HepG2 (cell line): Measurements from ENCODE around the gene EPB41L2. TPM values are rescaled to one million over a fixed set of nuclear protein-coding genes. Genes with fewer than 3 reads are reported as not detected.

Source experiments
- ASH2L ChIP-seq: fragments of 300-600, 200-600 bp; sonication (generic); IDR thresholded peaks from 2 replicates; pipeline ENCODE4 v1.7.0; 2017; ENCODE audit warnings: low read depth, mild to moderate bottlenecking, moderate library complexity, mixed read lengths, low read length; ENCODE audit not compliant: insufficient read length
- GATAD2A ChIP-seq: IDR thresholded peaks from 2 replicates; pipeline ENCODE4 v1.6.1; 2016
- KDM2A ChIP-seq: sonication (generic); formaldehyde crosslinking; IDR thresholded peaks from 2 replicates; pipeline ENCODE4 v1.4.0; 2020; ENCODE audit warnings: low read depth, missing genetic modification reagents, borderline replicate concordance
- MTA1 ChIP-seq: sonication (generic); formaldehyde crosslinking; IDR thresholded peaks from 2 replicates; pipeline ENCODE4 v1.4.0; 2020; ENCODE audit warnings: missing genetic modification reagents, mild to moderate bottlenecking, borderline replicate concordance
- MZF1 ChIP-seq: sonication (generic); formaldehyde crosslinking; IDR thresholded peaks from 2 replicates; pipeline ENCODE4 v1.8.1; 2023; ENCODE audit warnings: mild to moderate bottlenecking, missing genetic modification reagents, borderline replicate concordance
- RFXAP ChIP-seq: sonication (generic); formaldehyde crosslinking; IDR thresholded peaks from 2 replicates; pipeline ENCODE4 v1.4.0; 2020; ENCODE audit warnings: missing genetic modification reagents, borderline replicate concordance
- TBX2 ChIP-seq: sonication (generic); formaldehyde crosslinking; IDR thresholded peaks from 2 replicates; pipeline ENCODE4 v1.5.0; 2020; ENCODE audit warnings: missing genetic modification reagents, mild to moderate bottlenecking, borderline replicate concordance
- ZNF232 ChIP-seq: sonication (generic); formaldehyde crosslinking; IDR thresholded peaks from 2 replicates; pipeline ENCODE4 v1.4.0; 2020; ENCODE audit warnings: missing genetic modification reagents, borderline replicate concordance
- ZNF317 ChIP-seq: sonication (generic); formaldehyde crosslinking; IDR thresholded peaks from 2 replicates; pipeline ENCODE4 v1.5.0; 2020; ENCODE audit warnings: mild to moderate bottlenecking, missing genetic modification reagents
- ZNF337 ChIP-seq: sonication (generic); formaldehyde crosslinking; IDR thresholded peaks from 2 replicates; pipeline ENCODE4 v1.5.1; 2020; ENCODE audit warnings: missing genetic modification reagents, low read depth, mild to moderate bottlenecking, borderline replicate concordance
- ZNF34 ChIP-seq: sonication (generic); formaldehyde crosslinking; IDR thresholded peaks from 2 replicates; pipeline ENCODE4 v1.4.0; 2020; ENCODE audit warnings: mild to moderate bottlenecking, missing genetic modification reagents, borderline replicate concordance
- ZNF432 ChIP-seq: sonication (generic); formaldehyde crosslinking; IDR thresholded peaks from 2 replicates; pipeline ENCODE4 v1.5.0; 2020; ENCODE audit warnings: missing genetic modification reagents, mild to moderate bottlenecking, borderline replicate concordance
- ZNF670 ChIP-seq: sonication (generic); formaldehyde crosslinking; IDR thresholded peaks from 2 replicates; pipeline ENCODE4 v1.8.0; 2022; ENCODE audit warnings: mild to moderate bottlenecking, missing genetic modification reagents, borderline replicate concordance
- ZNF737 ChIP-seq: sonication (generic); formaldehyde crosslinking; IDR thresholded peaks from 2 replicates; pipeline ENCODE4 v1.5.0; 2020; ENCODE audit warnings: missing genetic modification reagents, mild to moderate bottlenecking, borderline replicate concordance
- ZNF773 ChIP-seq: sonication (generic); formaldehyde crosslinking; IDR thresholded peaks from 2 replicates; pipeline ENCODE4 v1.4.0; 2020; ENCODE audit warnings: missing genetic modification reagents, borderline replicate concordance
- ZNF788 ChIP-seq: sonication (generic); formaldehyde crosslinking; IDR thresholded peaks from 2 replicates; pipeline ENCODE4 v1.5.0; 2020; ENCODE audit warnings: mild to moderate bottlenecking, missing genetic modification reagents, borderline replicate concordance
- polyA plus RNA-seq, 8 experiments: library from polyadenylated mRNA; depleted of rRNA in 3 of 8; stranded (reverse) in 7 of 8; unstranded in 1 of 8; fragments of >200 nt; fragmentation: Illumina TruSeq in 4 of 8; extraction: Trizol in 4 of 8; gene quantifications; 2 replicates each; pipeline versions ENCODE4 v1.2.1 to v1.2.3, GENCODE V29; 2011 to 2016; ENCODE audit warnings: low read depth in 4 of 8, missing spikeins in 1 of 8, mixed read lengths in 1 of 8; ENCODE audit not compliant: insufficient read depth in 1 of 8
- total RNA-seq, 5 experiments: library from RNA; depleted of rRNA; stranded (reverse); fragments of >200 nt; fragmentation: Illumina TruSeq; extraction: Trizol; gene quantifications; 2 replicates each; pipeline ENCODE4 v1.2.3, GENCODE V29; 2016; ENCODE audit warnings: low read depth in 1 of 5
- TF ChIP-seq, protein P1 (sequence below): sonication (generic); formaldehyde crosslinking; IDR thresholded peaks from 2 replicates; pipeline ENCODE4 v1.4.0; 2020; ENCODE audit warnings: mild to moderate bottlenecking, missing genetic modification reagents, borderline replicate concordance
- TF ChIP-seq, protein P2 (sequence below): sonication (generic); formaldehyde crosslinking; IDR thresholded peaks from 2 replicates; pipeline ENCODE4 v1.5.1; 2020; ENCODE audit warnings: missing genetic modification reagents, mild to moderate bottlenecking, borderline replicate concordance
- TF ChIP-seq, protein P3 (sequence below): sonication (generic); formaldehyde crosslinking; IDR thresholded peaks from 2 replicates; pipeline ENCODE4 v1.5.0; 2020; ENCODE audit warnings: mild to moderate bottlenecking, low read depth, missing genetic modification reagents, borderline replicate concordance
- TF ChIP-seq, protein P4 (sequence below): IDR thresholded peaks from 2 replicates; pipeline ENCODE4 v1.6.1; 2016; ENCODE audit warnings: low read depth, control low read depth
- TF ChIP-seq, protein P5 (sequence below): sonication (generic); formaldehyde crosslinking; IDR thresholded peaks from 2 replicates; pipeline ENCODE4 v1.8.1; 2023; ENCODE audit warnings: mild to moderate bottlenecking, moderate library complexity, missing genetic modification reagents

EPB41L2 gene
- total and polyA plus RNA-seq, 2 of the 13 experiments (the other 11 are each of a cell fraction or from before 2014, with no cell fraction given) = 41.7 to 56.4 TPM

DNA sequence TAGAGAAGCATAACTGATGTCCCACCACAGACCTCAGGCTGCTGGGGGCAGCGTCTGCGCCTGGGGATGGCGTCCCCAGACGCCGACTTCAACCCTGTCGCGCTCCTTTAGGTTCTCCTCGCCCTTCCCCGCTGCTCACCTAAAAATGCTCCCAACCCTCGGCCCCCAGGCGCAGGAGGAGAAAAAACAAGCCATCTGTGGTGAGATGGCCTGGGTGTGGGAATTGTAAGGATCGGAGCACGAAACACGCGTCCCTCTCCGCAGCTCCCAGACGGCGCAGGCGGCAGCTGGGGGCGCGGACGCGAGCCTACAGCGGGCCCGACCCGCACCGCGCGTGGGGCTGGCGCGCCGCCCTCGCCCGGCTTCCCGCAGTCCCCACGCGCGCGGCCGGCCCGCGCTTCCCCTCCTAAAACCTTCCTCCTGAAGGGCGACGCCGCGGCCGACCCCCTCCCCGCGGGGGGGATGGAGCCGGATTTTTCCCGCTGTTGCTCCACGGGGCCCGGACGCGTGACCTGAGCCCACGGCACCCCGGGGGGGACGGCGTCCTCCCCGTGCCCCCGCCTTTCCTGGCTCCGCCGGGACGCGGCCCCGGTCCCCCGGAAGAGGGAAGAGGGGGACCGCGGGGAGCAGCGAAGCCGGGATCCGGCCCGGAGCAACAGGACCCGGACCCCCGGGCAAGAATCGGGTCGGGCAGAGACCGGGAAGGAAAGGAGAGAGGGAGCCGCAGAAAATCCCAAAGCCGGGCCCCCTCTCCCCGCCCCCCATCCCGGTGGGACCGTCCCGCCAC, 611 bp downstream of the EPB41L2 start (continued):
- TF ChIP-seq, protein P1, sequence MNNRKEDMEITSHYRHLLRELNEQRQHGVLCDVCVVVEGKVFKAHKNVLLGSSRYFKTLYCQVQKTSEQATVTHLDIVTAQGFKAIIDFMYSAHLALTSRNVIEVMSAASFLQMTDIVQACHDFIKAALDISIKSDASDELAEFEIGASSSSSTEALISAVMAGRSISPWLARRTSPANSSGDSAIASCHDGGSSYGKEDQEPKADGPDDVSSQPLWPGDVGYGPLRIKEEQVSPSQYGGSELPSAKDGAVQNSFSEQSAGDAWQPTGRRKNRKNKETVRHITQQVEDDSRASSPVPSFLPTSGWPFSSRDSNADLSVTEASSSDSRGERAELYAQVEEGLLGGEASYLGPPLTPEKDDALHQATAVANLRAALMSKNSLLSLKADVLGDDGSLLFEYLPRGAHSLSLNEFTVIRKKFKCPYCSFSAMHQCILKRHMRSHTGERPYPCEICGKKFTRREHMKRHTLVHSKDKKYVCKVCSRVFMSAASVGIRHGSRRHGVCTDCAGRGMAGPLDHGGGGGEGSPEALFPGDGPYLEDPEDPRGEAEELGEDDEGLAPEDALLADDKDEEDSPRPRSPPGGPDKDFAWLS (CRISPR knock-in tag) = no peak
- TF ChIP-seq, protein P2, sequence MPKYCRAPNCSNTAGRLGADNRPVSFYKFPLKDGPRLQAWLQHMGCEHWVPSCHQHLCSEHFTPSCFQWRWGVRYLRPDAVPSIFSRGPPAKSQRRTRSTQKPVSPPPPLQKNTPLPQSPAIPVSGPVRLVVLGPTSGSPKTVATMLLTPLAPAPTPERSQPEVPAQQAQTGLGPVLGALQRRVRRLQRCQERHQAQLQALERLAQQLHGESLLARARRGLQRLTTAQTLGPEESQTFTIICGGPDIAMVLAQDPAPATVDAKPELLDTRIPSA (CRISPR knock-in tag) = 0 out of 2 replicates have a peak, but pooled peaks have one; percentile 27
- TF ChIP-seq ZNF737 (CRISPR knock-in tag) (no peak), ZNF670 (CRISPR knock-in tag) (no peak), MZF1 (CRISPR knock-in tag) (no peak), ZNF773 (no peak; the same call in 1 of the 2 replicates), ZNF317 (no peak), ZNF232 (CRISPR knock-in tag) (peak; percentile 61; the same call in 1 of the 2 replicates), RFXAP (0 out of 2 replicates have a peak, but pooled peaks have one; percentile 44), ZNF337 (CRISPR knock-in tag) (no peak), ZNF34 (no peak), TBX2 (CRISPR knock-in tag) (no peak; the same call in 1 of the 2 replicates), MTA1 (CRISPR knock-in tag) (no peak), ASH2L (no peak), ZNF432 (CRISPR knock-in tag) (no peak), KDM2A (CRISPR knock-in tag) (peak; percentile 40; the same call in 1 of the 2 replicates), ZNF788 (CRISPR knock-in tag) (no peak), GATAD2A (CRISPR knock-in tag) (no peak)
- TF ChIP-seq, protein P3, sequence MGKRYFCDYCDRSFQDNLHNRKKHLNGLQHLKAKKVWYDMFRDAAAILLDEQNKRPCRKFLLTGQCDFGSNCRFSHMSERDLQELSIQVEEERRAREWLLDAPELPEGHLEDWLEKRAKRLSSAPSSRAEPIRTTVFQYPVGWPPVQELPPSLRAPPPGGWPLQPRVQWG (CRISPR knock-in tag) = no peak
- TF ChIP-seq, protein P4, sequence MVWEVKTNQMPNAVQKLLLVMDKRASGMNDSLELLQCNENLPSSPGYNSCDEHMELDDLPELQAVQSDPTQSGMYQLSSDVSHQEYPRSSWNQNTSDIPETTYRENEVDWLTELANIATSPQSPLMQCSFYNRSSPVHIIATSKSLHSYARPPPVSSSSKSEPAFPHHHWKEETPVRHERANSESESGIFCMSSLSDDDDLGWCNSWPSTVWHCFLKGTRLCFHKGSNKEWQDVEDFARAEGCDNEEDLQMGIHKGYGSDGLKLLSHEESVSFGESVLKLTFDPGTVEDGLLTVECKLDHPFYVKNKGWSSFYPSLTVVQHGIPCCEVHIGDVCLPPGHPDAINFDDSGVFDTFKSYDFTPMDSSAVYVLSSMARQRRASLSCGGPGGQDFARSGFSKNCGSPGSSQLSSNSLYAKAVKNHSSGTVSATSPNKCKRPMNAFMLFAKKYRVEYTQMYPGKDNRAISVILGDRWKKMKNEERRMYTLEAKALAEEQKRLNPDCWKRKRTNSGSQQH = no peak
- TF ChIP-seq, protein P5, sequence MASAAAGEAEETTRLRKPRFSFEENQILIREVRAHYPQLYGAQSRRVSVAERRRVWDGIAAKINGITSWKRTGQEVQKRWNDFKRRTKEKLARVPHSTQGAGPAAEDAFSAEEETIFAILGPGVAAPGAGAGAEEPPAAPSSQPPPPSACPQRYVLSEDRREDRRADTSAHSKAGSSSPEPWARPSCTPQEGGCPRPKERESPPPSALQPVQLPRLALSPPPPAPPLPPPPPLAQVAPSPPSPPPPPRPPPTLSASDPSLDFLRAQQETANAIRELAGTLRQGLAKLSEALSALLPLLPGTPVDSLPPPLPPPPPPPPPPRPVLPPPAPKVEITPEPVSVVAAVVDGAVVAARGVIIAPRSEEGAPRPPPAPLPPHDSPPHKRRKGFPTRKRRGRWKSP = peak; percentile 26; the same call in 1 of the 2 replicates
